Sigmoid colon (tissue), 3 donors: ENCODE data around the gene RYR3.

Source experiments
- CTCF ChIP-seq, 4 experiments: fragments of 450-650 bp in 3 of 4; fragments of 200-600 bp in 1 of 4; IDR thresholded peaks; one replicate each; pipeline ENCODE4 v1.5.1; 2016 to 2019; ENCODE audit warnings: antibody characterized with exemption in 4 of 4, mild to moderate bottlenecking in 3 of 4, moderate library complexity in 2 of 4
- POLR2A ChIP-seq, 2 donors: fragments of 450-650 bp; IDR thresholded peaks; one replicate each; pipeline ENCODE4 v1.6.1; 2016; ENCODE audit warnings: antibody characterized with exemption in 2 of 2, mild to moderate bottlenecking in 2 of 2, moderate library complexity in 2 of 2

- no peak for TF ChIP-seq CTCF (IDR thresholded peaks at IDR 0.05)
- no peak for TF ChIP-seq POLR2A (IDR thresholded peaks at IDR 0.05)
Observed at GRCh38 chr15:33729653-33730052, 418.9 kb downstream of the RYR3 start.
